Stimulated activated CD4-positive, alpha-beta T cell treated with anti-CD3 and anti-CD28 coated beads, Interleukin-4, amount 100 ng/mL, for 48 hours (primary cell): ENCODE results near the gene RPS6KA5.

Experiments
- DNase-seq, 2 donors: peaks; one replicate each; pipeline ENCODE4 v3.0.0-alpha.2; 2020; ENCODE audit warnings: low read depth in 2 of 2

The RPS6KA5 gene

DNA sequence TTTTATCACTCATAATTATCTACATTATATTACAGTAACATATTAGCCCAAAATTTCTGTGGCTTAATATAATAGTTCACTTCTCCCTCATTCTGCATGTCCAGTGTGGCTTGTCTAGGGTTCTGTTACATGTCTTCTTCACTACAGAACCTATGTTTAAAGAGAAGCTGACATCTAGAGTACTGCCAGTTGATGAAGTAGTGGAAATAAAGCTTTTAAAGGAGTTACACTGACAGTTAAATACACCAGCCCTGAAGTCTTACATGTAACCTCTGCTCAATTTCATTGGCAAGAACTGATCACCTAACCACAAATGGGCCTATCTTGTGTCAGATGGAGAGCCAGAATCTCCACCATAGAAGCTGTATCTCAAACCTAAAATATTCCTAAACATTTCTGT, 32.9 kb downstream of the RPS6KA5 start:
- DNase-seq, result no peak

DNA sequence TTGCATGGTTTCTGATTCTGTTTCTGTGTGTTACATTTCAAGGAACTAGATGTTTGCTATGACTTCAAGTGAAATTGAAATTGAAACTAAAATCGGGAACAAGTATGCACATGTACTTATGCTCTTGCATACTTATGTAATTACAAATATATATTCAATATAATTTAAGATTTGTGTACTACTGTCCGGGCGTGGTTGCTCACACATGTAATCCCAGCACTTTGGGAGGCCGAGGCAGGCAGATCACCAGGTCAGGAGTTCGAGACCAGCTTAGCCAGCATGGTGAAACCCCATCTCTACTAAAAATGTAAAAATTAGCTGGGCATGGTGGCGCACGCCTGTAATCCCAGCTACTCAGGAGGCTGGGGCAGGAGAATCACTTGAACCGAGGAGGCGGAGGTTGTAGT, 37.8 kb downstream of the RPS6KA5 start:
- peak in 1 of 2 donors; percentile 3 for DNase-seq

DNA sequence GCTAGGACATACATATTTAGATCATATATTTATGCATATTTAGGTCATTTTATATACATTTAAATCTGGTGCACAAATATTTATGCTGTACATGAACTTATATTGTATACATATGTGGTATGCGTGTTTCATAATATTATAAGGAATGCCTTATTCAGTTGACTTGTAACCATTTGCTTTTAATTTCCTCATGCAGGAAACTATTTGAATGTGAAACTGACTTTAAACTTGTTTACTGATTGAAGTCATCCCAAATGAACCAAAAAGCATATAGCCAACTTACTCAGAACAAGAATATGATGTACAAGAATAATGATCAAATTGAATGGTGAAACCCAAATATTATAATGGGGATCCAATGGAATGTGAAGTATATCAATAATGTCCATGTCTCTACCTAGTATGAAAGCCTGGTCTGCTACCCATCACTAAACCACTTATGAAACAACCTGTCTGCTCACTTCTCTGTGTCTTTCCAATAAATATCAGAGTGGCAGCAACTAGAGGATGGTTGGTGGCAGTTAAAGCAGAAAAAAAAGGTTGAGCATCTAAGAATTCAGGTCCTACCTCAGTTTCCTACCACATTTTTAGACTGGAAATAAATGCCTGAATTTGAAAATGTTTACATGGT, 38.3 kb downstream of the RPS6KA5 start:
- DNase-seq, result no peak

DNA sequence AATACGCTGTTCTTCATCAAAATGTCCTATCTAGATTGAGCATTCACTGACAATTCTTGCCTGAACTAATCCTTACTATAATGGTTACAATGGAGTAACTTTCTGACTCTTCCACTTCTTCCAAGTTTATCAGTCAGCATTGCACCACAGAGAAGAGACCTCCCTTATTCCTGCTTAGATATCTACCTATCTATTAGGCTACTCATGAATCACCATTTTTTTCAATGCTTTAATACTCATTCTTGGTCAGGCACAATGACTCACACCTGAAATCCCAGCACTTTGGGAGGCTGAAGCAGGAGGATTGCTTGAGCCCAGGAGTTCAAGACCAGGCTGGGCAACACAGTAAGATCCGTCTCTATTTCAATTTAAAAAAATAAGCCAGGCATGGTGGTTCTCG, 39.3 kb downstream of the RPS6KA5 start:
- DNase-seq, result no peak

DNA sequence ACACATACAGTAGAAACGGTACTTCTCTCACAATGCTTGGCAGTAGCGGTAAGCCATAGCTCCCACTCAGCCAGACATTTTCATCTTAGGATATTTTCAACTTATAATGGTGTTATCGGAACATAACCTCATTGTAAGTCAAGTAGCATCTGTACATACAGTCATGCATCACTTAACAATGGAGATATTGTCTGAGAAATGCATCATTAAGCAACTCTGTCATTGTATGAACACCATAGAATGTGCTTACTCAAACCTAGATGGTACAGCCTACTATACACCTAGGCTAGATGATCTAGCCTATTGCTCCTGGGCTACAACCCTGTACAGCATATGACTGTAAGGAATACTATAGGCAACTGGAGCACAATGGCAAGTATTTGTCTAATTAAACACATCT, 40.8 kb downstream of the RPS6KA5 start:
- DNase-seq, result no peak

DNA sequence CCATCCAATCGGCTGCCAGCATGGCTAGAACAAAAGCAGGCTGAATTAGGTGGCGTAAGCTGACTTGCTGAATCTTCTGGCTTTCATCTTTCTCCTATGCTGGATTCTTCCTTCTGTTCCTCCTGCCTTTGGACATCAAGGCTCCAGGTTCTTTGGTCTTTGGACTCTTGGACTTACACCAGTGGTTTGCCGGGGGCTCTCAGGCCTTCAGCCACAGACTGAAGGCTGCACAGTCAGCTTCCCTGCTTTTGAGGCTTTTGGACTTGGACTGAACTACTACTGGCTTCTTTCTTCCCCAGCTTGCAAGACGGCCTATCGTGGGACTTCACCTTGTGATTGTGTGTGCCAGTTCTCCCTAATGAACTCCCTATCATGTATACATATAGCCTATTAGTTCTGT, 42.0 kb downstream of the RPS6KA5 start:
- no peak for DNase-seq

DNA sequence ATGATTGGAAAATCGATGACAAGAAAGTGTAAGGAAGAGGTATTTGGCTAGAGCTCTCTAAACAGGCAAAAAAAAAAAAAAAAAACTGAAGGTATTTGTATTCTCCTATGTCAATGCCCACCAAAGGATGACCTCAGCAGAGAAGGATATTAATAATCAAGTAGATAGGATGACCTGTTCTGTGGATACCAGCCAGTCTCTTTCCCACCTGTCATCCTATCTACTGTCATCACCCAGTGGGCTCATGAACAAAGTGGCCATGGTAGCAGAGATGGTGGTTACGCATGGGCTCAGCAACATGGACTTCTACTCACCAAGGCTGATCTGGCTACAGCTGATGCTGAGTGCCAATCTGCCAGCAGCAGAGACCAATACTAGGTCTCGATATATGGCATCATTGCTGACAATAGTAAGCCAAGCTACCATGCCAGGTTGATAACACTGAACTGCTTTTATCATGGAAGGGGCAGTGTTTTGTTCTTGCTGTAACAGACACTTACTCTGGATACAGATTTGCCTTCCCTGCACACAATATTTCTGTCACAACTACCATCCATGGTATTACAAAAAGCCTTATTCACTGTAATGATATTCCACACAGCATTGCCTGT, 43.5 kb downstream of the RPS6KA5 start:
- DNase-seq, result no peak

DNA sequence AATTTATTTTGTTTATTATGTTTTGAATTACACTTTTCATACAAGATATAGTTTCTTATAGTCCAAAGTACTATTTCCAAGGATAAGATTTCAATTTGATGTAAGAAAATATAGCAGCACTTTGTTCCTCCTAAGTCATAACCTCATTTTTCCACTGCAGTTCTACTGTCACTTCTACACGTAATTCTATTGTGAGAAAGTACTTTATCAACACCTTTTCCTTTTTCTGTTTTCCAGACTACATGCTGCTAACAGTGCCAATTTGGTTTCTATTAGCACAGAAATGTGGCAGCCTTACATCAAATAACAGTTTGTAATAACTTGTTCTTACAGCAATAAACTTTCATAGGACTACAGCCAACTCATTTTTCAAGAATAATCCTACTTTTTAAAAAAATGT, 45.0 kb downstream of the RPS6KA5 start:
- no peak for DNase-seq

DNA sequence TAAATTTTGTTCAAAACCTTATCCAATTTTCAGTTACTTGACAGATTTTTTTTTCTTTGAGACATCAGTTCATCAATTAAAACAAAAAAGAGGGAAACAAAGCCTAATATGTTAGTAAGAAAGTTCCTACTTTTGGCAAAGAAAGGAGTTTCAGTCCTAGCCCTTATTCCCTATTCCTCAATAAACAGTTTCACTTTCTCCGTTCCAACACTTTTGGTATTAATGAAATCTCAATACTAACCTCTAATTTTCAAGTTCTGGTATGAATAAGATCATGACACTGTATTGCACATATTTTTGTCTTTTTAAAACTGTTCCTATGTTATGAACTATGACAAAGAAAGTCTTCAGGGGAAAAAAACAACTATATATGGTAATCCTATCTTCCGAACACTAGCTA, 48.4 kb downstream of the RPS6KA5 start:
- DNase-seq, result no peak

DNA sequence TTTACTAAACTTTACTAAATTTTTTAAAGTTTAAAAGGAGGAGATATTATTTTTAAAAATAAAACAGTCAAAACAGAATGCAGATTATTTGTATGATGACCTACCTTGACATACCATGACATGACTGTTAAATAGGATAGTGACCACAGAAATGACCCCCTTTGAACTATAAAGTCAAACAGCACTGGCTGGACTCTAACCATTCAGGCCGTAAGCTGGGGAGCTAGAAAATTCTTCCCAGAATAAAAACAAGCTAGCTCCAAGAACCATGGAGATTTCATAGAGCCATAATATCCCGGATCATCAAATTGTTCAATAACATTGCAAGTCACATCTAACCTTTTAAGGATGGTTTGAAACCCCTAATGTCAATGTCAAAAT, 50.3 kb downstream of the RPS6KA5 start:
- DNase-seq, result no peak

DNA sequence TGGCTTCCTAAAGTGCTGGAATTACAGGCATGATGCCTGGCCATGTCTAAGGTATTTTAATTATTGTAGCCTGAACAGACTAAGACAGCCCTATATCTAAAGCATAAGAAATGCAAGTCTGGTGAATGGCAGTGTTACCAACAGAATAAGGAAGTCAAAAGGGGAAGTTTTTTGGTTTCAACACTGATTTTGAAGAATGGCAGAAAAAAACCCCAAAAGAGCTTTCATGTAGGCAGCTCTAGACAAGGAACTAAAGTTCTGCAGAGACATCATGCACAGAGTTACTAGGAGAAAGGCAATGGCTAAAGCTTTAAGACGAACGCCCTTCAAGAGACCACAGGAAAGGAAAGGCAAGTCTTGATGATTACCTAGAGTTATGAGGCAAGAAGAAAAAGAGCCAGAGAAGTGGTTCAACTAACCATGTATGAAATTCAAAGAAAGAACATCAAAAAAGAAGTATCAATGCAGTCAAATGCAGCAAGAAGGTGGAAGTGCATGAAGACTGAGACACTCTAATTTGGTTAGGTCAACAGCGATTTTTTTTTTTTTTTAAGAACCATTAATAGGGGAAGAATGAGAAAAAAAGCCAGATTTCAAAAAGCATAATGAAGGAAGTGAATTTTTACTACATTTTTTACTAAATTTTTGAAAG, 50.8 kb downstream of the RPS6KA5 start:
- DNase-seq, result no peak

DNA sequence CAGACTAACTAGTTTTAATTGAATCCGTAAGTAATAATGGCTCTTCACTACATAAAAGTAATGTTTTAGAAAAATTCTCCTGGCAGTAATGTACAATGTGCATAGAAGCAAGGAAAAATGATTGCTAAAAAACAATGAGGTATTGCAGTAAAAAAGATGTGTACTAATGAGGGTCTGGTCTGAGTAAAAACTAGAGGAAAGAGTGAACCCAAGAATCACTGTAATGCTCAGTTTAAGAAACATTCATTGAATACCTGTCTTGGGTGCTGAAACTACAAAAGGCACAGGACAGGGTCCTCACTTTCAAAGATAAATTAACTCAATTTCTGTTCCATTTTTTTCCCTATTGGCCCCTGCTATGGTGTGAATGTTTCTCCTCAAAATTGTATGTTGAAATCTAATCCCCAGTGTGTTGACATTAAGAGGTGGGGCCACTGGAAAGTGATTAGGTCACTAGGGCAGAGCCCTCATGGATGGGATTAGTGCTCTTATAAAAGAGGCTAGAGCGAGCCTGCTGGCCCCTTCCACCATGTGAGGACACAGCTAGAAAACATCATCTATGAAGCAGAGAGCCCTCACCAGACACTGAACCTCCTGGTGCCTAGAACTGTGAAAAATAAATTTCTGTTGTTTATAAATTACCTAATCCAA, 51.6 kb downstream of the RPS6KA5 start:
- DNase-seq, result no peak

DNA sequence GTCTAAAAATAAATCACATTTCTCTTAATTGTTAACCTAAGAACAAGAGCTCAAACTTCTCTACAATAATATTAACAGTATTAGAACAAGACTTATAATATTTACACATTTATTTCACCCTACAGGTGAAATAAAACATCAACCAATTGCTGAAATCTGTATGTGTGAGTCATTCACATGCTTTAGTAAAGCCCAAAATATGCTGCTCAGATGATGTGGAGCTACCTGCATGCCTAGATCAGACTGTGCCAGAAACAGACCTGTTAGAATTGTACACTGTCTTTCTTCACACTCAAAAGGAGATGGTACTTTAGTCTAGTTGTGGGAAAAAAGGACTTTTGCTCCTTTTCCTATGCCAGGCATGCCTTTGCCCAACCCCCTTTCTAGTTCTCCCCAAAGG, 54.7 kb downstream of the RPS6KA5 start:
- no peak for DNase-seq

DNA sequence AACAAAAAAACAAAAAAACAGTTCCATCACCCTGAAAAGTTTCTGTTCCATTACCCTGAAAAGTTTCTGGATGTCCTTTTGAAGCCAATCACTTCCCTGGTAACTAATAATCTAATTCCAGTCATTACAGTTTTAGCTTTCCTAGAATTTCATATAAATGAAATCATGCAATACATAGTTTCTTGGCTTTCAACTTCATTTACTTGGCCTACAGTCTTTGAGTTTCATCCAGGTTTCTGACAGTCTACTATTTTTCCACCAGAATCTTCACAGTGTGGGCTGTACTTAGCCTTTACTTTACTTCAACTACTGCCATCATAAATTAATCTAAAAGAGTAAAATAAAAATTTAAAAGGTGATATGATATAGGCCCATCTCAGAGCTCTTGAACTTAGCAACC, 55.5 kb downstream of the RPS6KA5 start:
- DNase-seq, result no peak

DNA sequence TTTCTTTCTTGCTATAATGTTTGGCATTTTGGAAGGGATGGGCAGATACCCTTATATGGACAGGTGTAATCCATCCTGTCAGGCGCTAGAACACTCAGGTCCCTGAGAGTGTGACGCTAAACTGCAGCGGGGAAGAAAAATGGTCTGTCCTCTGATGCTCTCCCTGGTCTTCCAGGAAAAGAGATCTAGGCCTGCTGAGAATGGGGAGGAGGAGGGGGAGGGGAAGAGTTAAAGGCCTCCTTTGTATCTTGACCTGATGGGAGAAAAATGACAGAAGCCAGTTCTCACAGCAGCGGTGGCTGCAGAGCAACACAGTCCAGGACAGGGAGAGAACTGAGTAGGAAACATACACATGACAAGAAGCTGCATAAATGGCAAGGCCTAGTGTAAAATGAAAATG, 61.1 kb downstream of the RPS6KA5 start:
- no peak for DNase-seq

DNA sequence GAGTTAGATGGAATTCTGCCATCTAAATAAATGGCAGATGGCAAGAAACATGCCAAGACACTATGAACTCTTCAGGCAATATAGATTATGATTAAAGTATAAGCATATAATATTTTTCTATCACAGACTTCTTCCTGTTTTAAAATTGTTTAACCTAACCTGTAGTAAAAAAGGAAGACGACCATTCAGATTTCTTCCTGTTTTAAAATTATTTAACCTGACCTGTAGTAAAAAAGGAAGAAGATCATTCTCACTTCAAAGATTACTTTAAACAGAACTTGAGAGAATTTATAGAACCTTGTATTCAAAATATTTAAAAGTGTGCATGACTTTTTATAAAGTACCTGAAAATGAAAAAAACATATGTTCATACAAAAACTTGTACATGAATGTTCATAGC, 63.5 kb downstream of the RPS6KA5 start:
- no peak for DNase-seq

DNA sequence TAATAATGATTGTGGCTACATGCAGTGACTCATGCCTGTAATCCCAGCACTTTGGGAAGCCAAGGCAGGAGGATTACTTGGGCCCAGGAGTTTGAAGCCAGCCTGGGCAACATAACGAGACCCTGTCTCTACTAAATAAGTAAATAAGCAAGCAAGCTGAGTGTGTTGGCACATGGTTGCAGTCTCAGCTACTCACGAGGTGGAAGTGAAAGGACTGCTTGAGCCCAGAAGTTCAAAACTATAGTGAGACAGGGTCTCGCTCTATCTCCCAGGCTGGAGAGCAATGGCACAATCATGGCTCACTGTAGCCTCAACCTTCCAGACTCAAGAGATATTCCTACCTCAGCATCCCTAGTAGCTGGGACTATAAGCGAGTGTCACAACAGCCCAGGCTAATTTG, 64.7 kb downstream of the RPS6KA5 start:
- no peak for DNase-seq

DNA sequence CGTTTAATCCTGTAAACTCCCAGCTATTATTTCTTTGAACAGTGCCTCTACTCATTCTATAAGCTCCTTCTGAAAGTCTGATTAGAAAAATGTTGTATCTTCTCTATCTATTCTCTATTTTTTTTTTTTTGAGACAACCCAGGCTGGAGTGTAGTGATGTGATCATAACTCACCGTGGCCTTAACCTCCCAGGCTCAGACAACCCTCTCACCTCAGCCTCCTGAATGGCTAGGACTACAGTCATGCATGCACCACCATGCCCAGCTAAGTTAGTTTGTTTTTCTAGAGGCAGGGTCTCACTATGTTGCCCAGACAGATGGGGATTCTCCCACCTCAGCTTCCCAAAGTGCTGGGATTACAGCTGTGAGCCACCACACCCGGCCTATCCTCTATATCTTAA, 66.6 kb downstream of the RPS6KA5 start:
- DNase-seq, result no peak

DNA sequence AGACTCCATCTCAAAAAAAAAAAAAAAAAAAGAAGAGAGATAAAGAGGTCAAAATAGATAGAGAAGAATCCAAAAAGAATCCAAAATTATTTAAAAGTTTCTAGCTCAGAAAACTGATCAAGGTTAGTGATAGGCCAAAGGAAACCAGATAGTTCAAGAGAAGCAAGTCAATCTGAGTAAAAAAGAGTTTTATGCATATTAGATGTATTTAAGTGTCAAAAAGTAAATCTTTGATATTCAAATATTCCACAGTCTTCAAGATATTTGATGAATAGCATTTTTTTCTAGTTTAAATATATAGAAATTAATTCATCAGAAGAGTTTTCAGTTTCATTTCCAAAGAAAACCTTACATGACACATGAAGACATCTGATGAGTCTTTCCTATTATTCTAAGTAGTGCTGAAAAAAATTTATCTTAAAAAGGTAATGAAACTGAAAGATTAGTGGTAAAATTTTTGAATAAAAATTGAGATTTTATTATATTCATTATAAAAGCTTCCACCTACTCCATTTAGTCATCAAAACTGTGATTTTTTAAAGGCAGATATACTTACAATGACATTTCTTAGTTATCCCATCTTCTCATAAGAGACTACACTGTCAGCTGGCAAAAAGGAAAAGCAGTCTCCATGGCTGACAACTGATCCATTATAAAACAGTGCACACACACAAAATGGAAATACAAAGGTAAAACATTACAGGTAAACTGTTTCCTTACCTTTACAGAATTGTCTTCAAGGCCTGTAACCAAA, 68.6 kb downstream of the RPS6KA5 start:
- DNase-seq, result no peak

DNA sequence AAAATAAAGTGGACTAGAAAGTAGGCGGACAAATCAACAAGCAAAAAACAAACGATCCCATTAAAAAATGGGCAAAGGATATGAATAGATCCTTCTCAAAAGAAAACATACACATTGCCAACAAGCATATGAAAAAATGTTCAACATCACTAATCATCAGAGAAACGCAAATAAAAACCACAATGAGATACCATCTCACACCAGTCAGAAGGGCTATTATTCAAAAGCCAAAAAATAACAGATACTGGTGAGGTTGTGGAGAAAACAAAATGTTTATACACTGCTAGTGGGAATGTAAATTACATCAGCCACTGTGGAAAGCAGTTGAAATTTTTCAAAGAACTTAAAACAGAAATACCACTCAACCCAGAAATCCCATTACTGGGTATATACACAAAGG, 70.3 kb downstream of the RPS6KA5 start:
- no peak for DNase-seq

DNA sequence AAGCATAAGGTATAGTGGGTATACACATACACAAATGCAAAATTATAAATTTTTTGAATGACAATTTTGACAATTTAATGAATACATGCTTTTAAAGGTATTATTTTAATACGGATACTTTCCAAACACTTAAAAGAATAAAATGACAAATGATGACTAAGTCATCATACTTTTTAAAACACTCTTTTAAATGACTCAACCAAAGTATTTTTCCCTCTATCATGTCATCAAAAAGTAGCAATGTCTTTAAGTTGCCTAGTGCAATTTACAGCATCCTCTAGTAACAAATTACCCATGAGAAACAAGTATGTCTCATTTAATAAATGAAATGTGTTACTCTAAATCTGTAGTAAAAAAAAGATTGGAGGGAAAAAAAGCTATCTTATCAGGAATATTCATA, 73.3 kb downstream of the RPS6KA5 start:
- no peak for DNase-seq

DNA sequence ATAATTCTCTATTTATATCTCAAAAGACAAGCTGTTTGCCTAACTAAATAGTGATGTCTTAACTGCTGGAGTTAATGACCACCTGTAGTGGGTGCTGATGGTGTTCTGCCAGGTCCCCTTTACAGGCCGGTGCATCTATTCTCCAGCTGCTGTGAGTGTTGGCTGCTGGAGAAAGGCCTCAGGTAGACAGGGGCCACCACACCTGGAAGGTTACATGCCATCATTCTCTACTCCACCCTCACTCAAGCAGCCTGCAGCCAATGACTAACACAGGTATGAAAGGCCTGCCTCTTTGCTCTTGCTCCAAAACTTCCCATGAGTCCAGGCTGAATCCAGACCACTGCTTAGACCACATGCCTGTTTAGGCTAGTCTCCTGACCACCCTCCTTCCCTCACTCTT, 73.9 kb downstream of the RPS6KA5 start:
- DNase-seq, result no peak
